Stomach (tissue), 9 donors: Measurements from ENCODE around the gene PTPA. TPM values are rescaled to one million over a fixed set of nuclear protein-coding genes. Genes with fewer than 3 reads are reported as not detected.

Source experiments
- DNase-seq, 2 donors: peaks; one replicate each; pipeline versions ENCODE4 v3.0.0 to v3.0.0-alpha.2; 2013 to 2019
- H3K27ac ChIP-seq, 5 donors: fragments of 200-600 bp in 4 of 5; sonication (generic) in 4 of 5; one replicate each; pipeline ENCODE4 v1.5.1; 2013 to 2019; ENCODE audit warnings: mild to moderate bottlenecking in 1 of 5, moderate library complexity in 1 of 5
- H3K27me3 ChIP-seq, 3 donors: fragments of 200-600 bp; sonication (generic); one replicate each; pipeline ENCODE4 v1.5.1; 2017 to 2019; ENCODE audit warnings: mixed run types in 1 of 3
- H3K36me3 ChIP-seq, 4 donors: fragments of 200-600 bp; sonication (generic); 1 replicate in 3 of 4; 2 replicates in 1 of 4; pipeline ENCODE4 v1.5.1; 2016 to 2019
- H3K4me1 ChIP-seq, 4 donors: fragments of 200-600 bp; sonication (generic); one replicate each; pipeline ENCODE4 v1.5.1; 2016 to 2019
- H3K4me3 ChIP-seq, 4 donors: fragments of 200-600 bp; sonication (generic) in 3 of 4; one replicate each; pipeline ENCODE4 v1.5.1; 2016 to 2019; ENCODE audit warnings: mild to moderate bottlenecking in 1 of 4
- H3K9me3 ChIP-seq, 4 donors: fragments of 200-600 bp; sonication (generic); one replicate each; pipeline ENCODE4 v1.5.1; 2016 to 2019
- EP300 ChIP-seq: sonication (generic); formaldehyde crosslinking; IDR thresholded peaks from one replicate; pipeline ENCODE4 v1.6.1; 2017; ENCODE audit warnings: antibody characterized with exemption
- POLR2A ChIP-seq, 4 donors: fragments of 450-650 bp; IDR thresholded peaks; one replicate each; pipeline ENCODE4 v1.6.1; 2016; ENCODE audit warnings: antibody characterized with exemption in 4 of 4, control low read depth in 2 of 4, mild to moderate bottlenecking in 1 of 4, moderate library complexity in 1 of 4
- POLR2AphosphoS5 ChIP-seq, 3 donors: sonication (generic); formaldehyde crosslinking; IDR thresholded peaks; one replicate each; pipeline ENCODE4 v1.6.1; 2016; ENCODE audit warnings: antibody characterized with exemption in 3 of 3
- WGBS, 5 donors: extraction: QIAGEN DNeasy Blood & Tissue Kit in 3 of 5; methylation state at CpG; one replicate each; pipeline versions ENCODE4 v1.1.5 to v1.1.7; 2013 to 2018; 5-methylcytosine and 5-hydroxymethylcytosine counted together
- intact Hi-C: fragments of 100-400 bp; cut with DNase I; formaldehyde crosslinking; loops from one replicate; pipeline ENCODE4 v1.15.1; 2023; ENCODE audit warnings: low total_unique reads
- polyA plus RNA-seq, 3 donors: library from polyadenylated mRNA; stranded (reverse); fragments of 200-250 nt; gene quantifications; one replicate each; pipeline ENCODE4 v1.2.3, GENCODE V29; 2013
- total RNA-seq, 5 donors: library from RNA; depleted of rRNA; stranded (reverse); fragments of >200 nt; gene quantifications; one replicate each; pipeline versions ENCODE4 v1.1.0 to v1.2.3, GENCODE V29; 2014 to 2016
- TF ChIP-seq, protein P1 (sequence below), 7 experiments: fragments of 450-650 bp in 4 of 7; fragments of 200-600 bp in 3 of 7; sonication (generic) in 3 of 7; IDR thresholded peaks; one replicate each; pipeline ENCODE4 v1.5.1; 2016 to 2019; ENCODE audit warnings: antibody characterized with exemption in 7 of 7, control low read depth in 2 of 7, mild to moderate bottlenecking in 1 of 7
- donor health status: healthy with polysubstance abuse.
- donor health status: Bipolar disorder and iron deficiency.
- donor health status: healthy.

PTPA gene
- total and polyA plus RNA-seq, 8 donors = 12.3 to 118 (median 73.6) TPM

- Histone ChIP-seq H3K27me3 (no peaks in the 10 kb centered on the region), H3K36me3 (peaks cover 18 to 93% (median 63%) of the 10 kb centered on the region in 4 donors), H3K4me1 (peaks cover 30 to 51% (median 41%) of the 10 kb centered on the region in 4 donors), H3K27ac (peak overlapping the region in 4 of 5 donors; percentile 98 to 100 (median 98)), H3K9me3 (no peaks in the 10 kb centered on the region), H3K4me3 (no peak overlapping the region)
- DNase-seq = no peak
- intact Hi-C loops = no loop called here
- TF ChIP-seq, protein P1, sequence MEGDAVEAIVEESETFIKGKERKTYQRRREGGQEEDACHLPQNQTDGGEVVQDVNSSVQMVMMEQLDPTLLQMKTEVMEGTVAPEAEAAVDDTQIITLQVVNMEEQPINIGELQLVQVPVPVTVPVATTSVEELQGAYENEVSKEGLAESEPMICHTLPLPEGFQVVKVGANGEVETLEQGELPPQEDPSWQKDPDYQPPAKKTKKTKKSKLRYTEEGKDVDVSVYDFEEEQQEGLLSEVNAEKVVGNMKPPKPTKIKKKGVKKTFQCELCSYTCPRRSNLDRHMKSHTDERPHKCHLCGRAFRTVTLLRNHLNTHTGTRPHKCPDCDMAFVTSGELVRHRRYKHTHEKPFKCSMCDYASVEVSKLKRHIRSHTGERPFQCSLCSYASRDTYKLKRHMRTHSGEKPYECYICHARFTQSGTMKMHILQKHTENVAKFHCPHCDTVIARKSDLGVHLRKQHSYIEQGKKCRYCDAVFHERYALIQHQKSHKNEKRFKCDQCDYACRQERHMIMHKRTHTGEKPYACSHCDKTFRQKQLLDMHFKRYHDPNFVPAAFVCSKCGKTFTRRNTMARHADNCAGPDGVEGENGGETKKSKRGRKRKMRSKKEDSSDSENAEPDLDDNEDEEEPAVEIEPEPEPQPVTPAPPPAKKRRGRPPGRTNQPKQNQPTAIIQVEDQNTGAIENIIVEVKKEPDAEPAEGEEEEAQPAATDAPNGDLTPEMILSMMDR (IDR thresholded peaks at IDR 0.05) = no peak
- no peak for TF ChIP-seq POLR2A (IDR thresholded peaks at IDR 0.05)
- TF ChIP-seq POLR2AphosphoS5 (IDR thresholded peaks at IDR 0.05) = no peak
- no peak for TF ChIP-seq EP300
- WGBS, 5 donors = 52 to 74% (median 71%) methylated on average over 4 to 6 of the region's 6 CpGs
Observed at GRCh38 chr9:129148463-129149204, 37.4 kb downstream of the PTPA start.

- no peak for DNase-seq
- 79 to 86% (median 82%) methylated on average over 6 of the region's 6 CpGs for WGBS, 5 donors
- TF ChIP-seq, protein P1 (IDR thresholded peaks at IDR 0.05) = no peak
- no peak for TF ChIP-seq POLR2AphosphoS5 (IDR thresholded peaks at IDR 0.05)
- no peak for TF ChIP-seq POLR2A (IDR thresholded peaks at IDR 0.05)
- no peak for TF ChIP-seq EP300
- Histone ChIP-seq H3K4me3 (no peak overlapping the region), H3K27me3 (no peaks in the 10 kb centered on the region), H3K36me3 (peaks cover 18 to 89% (median 59%) of the 10 kb centered on the region in 4 donors), H3K4me1 (peaks cover 22 to 43% (median 34%) of the 10 kb centered on the region in 4 donors), H3K27ac (peak overlapping the region in 1 of 5 donors; percentile 34), H3K9me3 (no peaks in the 10 kb centered on the region)
- intact Hi-C loops = no loop called here
Observed at GRCh38 chr9:129149442-129149841, 38.2 kb downstream of the PTPA start.

DNA sequence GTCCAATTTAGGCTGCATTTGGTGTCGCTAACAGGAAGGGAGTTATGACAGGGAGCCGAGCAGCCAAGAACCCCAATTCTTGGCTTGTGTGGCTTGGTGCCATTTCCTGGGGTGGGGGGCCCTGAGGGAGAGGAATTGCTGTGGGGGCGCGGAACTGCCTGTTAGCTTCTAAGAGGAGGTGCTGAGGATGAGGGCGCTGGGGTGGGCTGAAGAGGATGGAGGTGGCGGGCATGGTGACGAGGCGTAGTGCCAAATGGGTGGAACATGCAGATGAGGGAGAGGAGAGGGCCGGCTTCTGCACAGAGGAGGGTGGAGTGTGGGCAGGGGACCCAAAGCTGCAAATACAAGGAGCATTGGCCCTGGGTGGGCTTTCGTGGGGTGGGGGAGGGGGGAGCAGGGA is 38.9 kb downstream of the PTPA start:
- WGBS, 5 donors = 79 to 87% (median 86%) methylated on average over 10 of the region's 10 CpGs
- no peak overlapping the region for H3K27ac ChIP-seq
- H3K4me3 ChIP-seq = no peak overlapping the region
- H3K27me3 ChIP-seq = no peaks in the 10 kb centered on the region
- no peaks in the 10 kb centered on the region for H3K9me3 ChIP-seq
- H3K4me1 ChIP-seq = peaks cover 19 to 36% (median 29%) of the 10 kb centered on the region in 4 donors
- intact Hi-C loops = no loop called here
- TF ChIP-seq, protein P1 (IDR thresholded peaks at IDR 0.05) = no peak
- TF ChIP-seq POLR2A (IDR thresholded peaks at IDR 0.05) (no peak), EP300 (no peak), POLR2AphosphoS5 (IDR thresholded peaks at IDR 0.05) (no peak)
- DNase-seq = no peak
- H3K36me3 ChIP-seq = peaks cover 18 to 90% (median 64%) of the 10 kb centered on the region in 4 donors

- H3K27ac ChIP-seq = no peak overlapping the region
- H3K27me3 ChIP-seq = no peaks in the 10 kb centered on the region
Observed at GRCh38 chr9:129150672-129151211, 39.5 kb downstream of the PTPA start.

More at GRCh38 chr9:129150672-129151211, 39.5 kb downstream of the PTPA start:
- TF ChIP-seq POLR2A (IDR thresholded peaks at IDR 0.05) (no peak), EP300 (no peak)
- TF ChIP-seq, protein P1 (IDR thresholded peaks at IDR 0.05) = no peak
- 81 to 95% (median 88%) methylated on average over 13 to 18 of the region's 18 CpGs for WGBS, 5 donors
- peaks cover 18 to 88% (median 69%) of the 10 kb centered on the region in 4 donors for H3K36me3 ChIP-seq
- H3K4me3 ChIP-seq = no peak overlapping the region
- intact Hi-C loops = no loop called here
- DNase-seq = no peak
- H3K9me3 ChIP-seq = no peaks in the 10 kb centered on the region
- peaks cover 12 to 30% (median 23%) of the 10 kb centered on the region in 4 donors for H3K4me1 ChIP-seq
